H9 (cell line): ENCODE data around the gene ANGEL1. TPM values are rescaled to one million over a fixed set of nuclear protein-coding genes. Genes with fewer than 3 reads are reported as not detected.

Experiments used
- DNase-seq: peaks from one replicate; pipeline ENCODE4 v3.0.0-alpha.2; 2017
- H2AFZ ChIP-seq: one replicate; pipeline ENCODE4 v1.6.1; 2013; ENCODE audit warnings: mild to moderate bottlenecking, low read length, control low read depth, moderate library complexity
- H2AK5ac ChIP-seq: 2 replicates; pipeline ENCODE4 v1.6.1; 2013; ENCODE audit warnings: low read length, control low read depth, mixed read lengths; ENCODE audit not compliant: insufficient read length
- H2BK120ac ChIP-seq: one replicate; pipeline ENCODE4 v1.6.1; 2013; ENCODE audit warnings: low read depth, mild to moderate bottlenecking, low read length, control low read depth, inconsistent platforms; ENCODE audit not compliant: poor library complexity, severe bottlenecking
- H2BK12ac ChIP-seq: 2 replicates; pipeline ENCODE4 v1.6.1; 2013; ENCODE audit warnings: low read length, control low read depth, mixed read lengths, low read depth; ENCODE audit not compliant: insufficient read length
- H2BK15ac ChIP-seq: 2 replicates; pipeline ENCODE4 v1.6.1; 2013; ENCODE audit warnings: low read depth, low read length, control low read depth
- H2BK20ac ChIP-seq: one replicate; pipeline ENCODE4 v1.6.1; 2013; ENCODE audit warnings: low read depth, mild to moderate bottlenecking, low read length, control low read depth, inconsistent platforms; ENCODE audit not compliant: poor library complexity, severe bottlenecking
- H2BK5ac ChIP-seq: 2 replicates; pipeline ENCODE4 v1.6.1; 2013; ENCODE audit warnings: low read length, control low read depth, mixed read lengths; ENCODE audit not compliant: insufficient read length
- H3K14ac ChIP-seq: 2 replicates; pipeline ENCODE4 v1.6.1; 2013; ENCODE audit warnings: low read length, control low read depth; ENCODE audit not compliant: insufficient read depth
- H3K18ac ChIP-seq: 2 replicates; pipeline ENCODE4 v1.6.1; 2013; ENCODE audit warnings: low read depth, mild to moderate bottlenecking, mixed read lengths, low read length, control low read depth; ENCODE audit not compliant: insufficient read length
- H3K23ac ChIP-seq: 2 replicates; pipeline ENCODE4 v1.6.1; 2013; ENCODE audit warnings: low read length, control low read depth, mixed read lengths, low read depth; ENCODE audit not compliant: insufficient read length
- H3K23me2 ChIP-seq: 2 replicates; pipeline ENCODE4 v1.6.1; 2013; ENCODE audit warnings: low read depth, mild to moderate bottlenecking, mixed read lengths, low read length, control low read depth; ENCODE audit not compliant: insufficient read length, poor library complexity, severe bottlenecking
- H3K27ac ChIP-seq: 2 replicates; pipeline ENCODE4 v1.5.1; 2013; ENCODE audit warnings: low read length, control low read depth, mixed read lengths, low read depth; ENCODE audit not compliant: insufficient read length
- H3K27me3 ChIP-seq: 2 replicates; pipeline ENCODE4 v1.6.1; 2013; ENCODE audit warnings: low read length, control low read depth, inconsistent platforms; ENCODE audit not compliant: insufficient read depth
- H3K4ac ChIP-seq: 2 replicates; pipeline ENCODE4 v1.6.1; 2013; ENCODE audit warnings: low read depth, mild to moderate bottlenecking, control low read depth, inconsistent platforms, low read length, moderate library complexity
- H3K4me1 ChIP-seq: 2 replicates; pipeline ENCODE4 v1.6.1; 2013; ENCODE audit warnings: low read length, control low read depth, inconsistent platforms; ENCODE audit not compliant: insufficient read depth
- H3K4me2 ChIP-seq: 2 replicates; pipeline ENCODE4 v1.6.1; 2013; ENCODE audit warnings: low read length, control low read depth, mixed read lengths; ENCODE audit not compliant: insufficient read length, insufficient read depth
- H3K56ac ChIP-seq: 2 replicates; pipeline ENCODE4 v1.6.1; 2013; ENCODE audit warnings: low read depth, mild to moderate bottlenecking, mixed read lengths, low read length, control low read depth; ENCODE audit not compliant: insufficient read length
- H3K79me1 ChIP-seq: 2 replicates; pipeline ENCODE4 v1.6.1; 2013; ENCODE audit warnings: low read depth, mild to moderate bottlenecking, moderate library complexity, low read length, control low read depth, inconsistent platforms; ENCODE audit not compliant: insufficient read depth, poor library complexity, severe bottlenecking
- H3K79me2 ChIP-seq: 2 replicates; pipeline ENCODE4 v1.6.1; 2013; ENCODE audit warnings: low read length, control low read depth, inconsistent platforms; ENCODE audit not compliant: insufficient read depth
- H3K9ac ChIP-seq: 2 replicates; pipeline ENCODE4 v1.6.1; 2013; ENCODE audit warnings: low read length, control low read depth, mixed read lengths; ENCODE audit not compliant: insufficient read length; ENCODE audit errors: extremely low read depth
- H3K9me3 ChIP-seq: one replicate; pipeline ENCODE4 v1.6.1; 2013; ENCODE audit warnings: low read depth, low read length, inconsistent platforms; ENCODE audit not compliant: control insufficient read depth
- H3T11ph ChIP-seq: one replicate; pipeline ENCODE4 v1.6.1; 2013; ENCODE audit warnings: mild to moderate bottlenecking, low read length, control low read depth, inconsistent platforms
- H4K20me1 ChIP-seq: one replicate; pipeline ENCODE4 v1.6.1; 2013; ENCODE audit not compliant: control insufficient read depth, insufficient read length, insufficient read depth
- H4K5ac ChIP-seq: 2 replicates; pipeline ENCODE4 v1.6.1; 2013; ENCODE audit warnings: low read depth, mild to moderate bottlenecking, mixed read lengths, low read length, control low read depth; ENCODE audit not compliant: insufficient read length
- H4K8ac ChIP-seq: replicated peaks from 2 replicates; pipeline ENCODE4 v1.6.1; 2013; ENCODE audit warnings: low read length, control low read depth, mixed read lengths, low read depth; ENCODE audit not compliant: insufficient read length
- H4K91ac ChIP-seq: 2 replicates; pipeline ENCODE4 v1.6.1; 2013; ENCODE audit warnings: low read depth, mild to moderate bottlenecking, moderate library complexity, mixed read lengths, low read length, control low read depth; ENCODE audit not compliant: insufficient read length
- H3K27ac Mint-ChIP-seq, 3 experiments: 2 replicates in 2 of 3; 3 replicates in 1 of 3; pipeline ENCODE4 v1.8.0; 2020 to 2021; ENCODE audit warnings: mixed read lengths in 3 of 3, mild to moderate bottlenecking in 1 of 3, moderate library complexity in 1 of 3
- H3K27me3 Mint-ChIP-seq: 2 replicates; pipeline ENCODE4 v1.8.0; 2021; ENCODE audit warnings: low read depth, mild to moderate bottlenecking, moderate library complexity, mixed read lengths
- H3K36me3 Mint-ChIP-seq, 3 experiments: 2 replicates in 2 of 3; 3 replicates in 1 of 3; pipeline ENCODE4 v1.8.0; 2020 to 2021; ENCODE audit warnings: low read depth in 3 of 3, mixed read lengths in 3 of 3; ENCODE audit not compliant: insufficient read depth in 1 of 3
- H3K4me1 Mint-ChIP-seq, 2 experiments: 2 replicates each; pipeline ENCODE4 v1.8.0; 2020; ENCODE audit warnings: mixed read lengths in 2 of 2
- H3K4me3 Mint-ChIP-seq, 2 experiments: 2 replicates in 1 of 2; 3 replicates in 1 of 2; pipeline ENCODE4 v1.8.0; 2020 to 2021; ENCODE audit warnings: mild to moderate bottlenecking in 2 of 2, mixed read lengths in 2 of 2, moderate library complexity in 1 of 2
- H3K9me3 Mint-ChIP-seq, 2 experiments: 2 replicates in 1 of 2; 3 replicates in 1 of 2; pipeline ENCODE4 v1.8.0; 2020; ENCODE audit warnings: mild to moderate bottlenecking in 2 of 2, mixed read lengths in 2 of 2, moderate library complexity in 1 of 2
- WGBS: extraction: QIAGEN DNeasy Blood & Tissue Kit; methylation state at CpG from one replicate; pipeline ENCODE4 v1.1.7; 2013; ENCODE audit warnings: missing lambda C conversion rate, low lambda C conversion rate, mixed read lengths; ENCODE audit not compliant: insufficient read length; ENCODE audit errors: extremely low coverage; 5-methylcytosine and 5-hydroxymethylcytosine counted together
- total RNA-seq: library from RNA; stranded (reverse); gene quantifications from 2 replicates; pipeline ENCODE4 v1.2.1, GENCODE V29; 2021
- TF ChIP-seq, protein P1 (sequence below): fragments of 200-600 bp; sonication (generic); conservative IDR thresholded peaks from 3 replicates; pipeline ENCODE4 v1.8.0; 2021; ENCODE audit warnings: antibody characterized with exemption, mild to moderate bottlenecking

Gene ANGEL1
- total RNA-seq, 1 experiment from 2014 or later: 21.5 TPM

DNA sequence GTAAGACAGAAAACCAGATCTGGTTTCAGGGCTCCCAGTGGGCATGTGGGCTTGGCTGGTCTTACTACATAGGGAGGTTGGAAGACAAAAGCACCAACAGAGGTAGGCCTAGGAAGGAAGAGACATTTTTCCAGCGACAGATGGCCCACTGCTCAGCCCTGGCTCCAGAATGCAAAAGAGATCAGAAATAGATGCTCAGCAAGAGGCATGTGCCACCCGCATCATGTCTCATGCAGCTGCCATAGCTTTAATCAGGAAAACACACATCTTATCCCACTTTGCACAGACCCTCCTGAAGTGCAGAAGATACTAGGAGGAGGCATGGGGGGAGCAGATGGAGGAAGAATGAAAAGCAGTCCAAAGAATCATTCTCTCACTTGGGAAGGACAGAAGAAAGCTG lies 26.1 kb downstream of the ANGEL1 start:
- H3K27me3 ChIP-seq: no peaks in the 10 kb centered on the region
- H2BK20ac ChIP-seq: no peak overlapping the region
- no peak overlapping the region for H4K91ac ChIP-seq
- no peaks in the 10 kb centered on the region for H3K4me1 ChIP-seq
- H3K4ac ChIP-seq: no peak overlapping the region
- TF ChIP-seq, protein P1, sequence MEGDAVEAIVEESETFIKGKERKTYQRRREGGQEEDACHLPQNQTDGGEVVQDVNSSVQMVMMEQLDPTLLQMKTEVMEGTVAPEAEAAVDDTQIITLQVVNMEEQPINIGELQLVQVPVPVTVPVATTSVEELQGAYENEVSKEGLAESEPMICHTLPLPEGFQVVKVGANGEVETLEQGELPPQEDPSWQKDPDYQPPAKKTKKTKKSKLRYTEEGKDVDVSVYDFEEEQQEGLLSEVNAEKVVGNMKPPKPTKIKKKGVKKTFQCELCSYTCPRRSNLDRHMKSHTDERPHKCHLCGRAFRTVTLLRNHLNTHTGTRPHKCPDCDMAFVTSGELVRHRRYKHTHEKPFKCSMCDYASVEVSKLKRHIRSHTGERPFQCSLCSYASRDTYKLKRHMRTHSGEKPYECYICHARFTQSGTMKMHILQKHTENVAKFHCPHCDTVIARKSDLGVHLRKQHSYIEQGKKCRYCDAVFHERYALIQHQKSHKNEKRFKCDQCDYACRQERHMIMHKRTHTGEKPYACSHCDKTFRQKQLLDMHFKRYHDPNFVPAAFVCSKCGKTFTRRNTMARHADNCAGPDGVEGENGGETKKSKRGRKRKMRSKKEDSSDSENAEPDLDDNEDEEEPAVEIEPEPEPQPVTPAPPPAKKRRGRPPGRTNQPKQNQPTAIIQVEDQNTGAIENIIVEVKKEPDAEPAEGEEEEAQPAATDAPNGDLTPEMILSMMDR: no peak
- H3K9me3 ChIP-seq: no peaks in the 10 kb centered on the region
- H3K14ac ChIP-seq: no peak overlapping the region
- H2AFZ ChIP-seq: no peak overlapping the region
- no peak overlapping the region for H2AK5ac ChIP-seq
- no peak overlapping the region for H3K27ac ChIP-seq
- Mint-ChIP-seq H3K27me3 (no peaks in the 10 kb centered on the region; the same call in 1 of the 2 replicates), H3K4me1 (peaks cover 0 to 5% of the 10 kb centered on the region in 2 experiments; a peak in 1 of 4 replicates), H3K9me3 (no peaks in the 10 kb centered on the region), H3K4me3 (no peak overlapping the region), H3K36me3 (peaks cover 22 to 71% (median 54%) of the 10 kb centered on the region in 3 experiments; a peak in 6 of 7 replicates), H3K27ac (no peak overlapping the region)
- H2BK120ac ChIP-seq: no peak overlapping the region
- WGBS: no CpG with 5 or more reads among the region's 2 CpGs
- H3T11ph ChIP-seq: no peak overlapping the region
- H2BK12ac ChIP-seq: no peak overlapping the region
- no peak overlapping the region for H2BK15ac ChIP-seq
- H3K18ac ChIP-seq: no peak overlapping the region
- H3K9ac ChIP-seq: no peak overlapping the region
- no peaks in the 10 kb centered on the region for H4K20me1 ChIP-seq
- no peak overlapping the region for H2BK5ac ChIP-seq
- H4K5ac ChIP-seq: no peak overlapping the region
- H3K23me2 ChIP-seq: no peaks in the 10 kb centered on the region
- H3K23ac ChIP-seq: no peak overlapping the region
- no peaks in the 10 kb centered on the region for H3K79me2 ChIP-seq
- no peaks in the 10 kb centered on the region for H3K79me1 ChIP-seq
- no peak for DNase-seq
- H3K56ac ChIP-seq: no peak overlapping the region
- H4K8ac ChIP-seq: no peak overlapping the region
- H3K4me2 ChIP-seq: no peak overlapping the region
